ENCODE measurements around the gene LAMC3. TPM values are rescaled to one million over a fixed set of nuclear protein-coding genes. Genes with fewer than 3 reads are reported as not detected.

Gene LAMC3
- polyA plus RNA-seq (2012; ENCODE audit: missing spikeins), result not detected

DNA sequence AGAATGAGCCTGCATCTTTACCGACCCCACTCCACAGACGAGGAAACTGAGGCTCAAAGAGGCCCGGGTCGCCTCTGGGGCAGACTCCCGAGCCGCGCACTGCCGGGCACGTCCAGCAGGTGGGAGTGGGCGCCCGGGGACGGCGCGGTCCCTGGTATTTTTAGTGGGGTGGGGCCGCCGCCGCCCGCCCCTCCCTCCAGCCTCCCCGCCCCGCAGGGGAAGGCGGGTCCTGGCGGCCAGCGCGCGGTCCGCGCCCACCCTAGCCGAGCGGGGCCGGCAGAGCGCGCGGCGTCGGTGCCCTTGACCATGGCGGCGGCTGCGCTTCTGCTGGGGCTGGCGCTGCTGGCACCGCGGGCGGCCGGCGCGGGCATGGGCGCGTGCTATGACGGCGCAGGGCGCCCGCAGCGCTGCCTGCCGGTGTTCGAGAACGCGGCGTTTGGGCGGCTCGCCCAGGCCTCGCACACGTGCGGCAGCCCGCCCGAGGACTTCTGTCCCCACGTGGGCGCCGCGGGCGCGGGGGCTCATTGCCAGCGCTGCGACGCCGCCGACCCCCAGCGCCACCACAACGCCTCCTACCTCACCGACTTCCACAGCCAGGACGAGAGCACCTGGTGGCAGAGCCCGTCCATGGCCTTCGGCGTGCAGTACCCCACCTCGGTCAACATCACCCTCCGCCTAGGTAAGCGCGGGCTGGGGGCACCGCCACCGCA, at the start of gene LAMC3:
Gene LAMC3, plus strand, starts transcription at position 266 of the 710 bp plus-strand sequence. Its CDS starts 41 bp downstream, at position 307.
- FAIRE-seq (no peak), DNase-seq (ENCODE audit: insufficient read length) (no peak)
- no peak for TF ChIP-seq POLR2AphosphoS5 (IDR thresholded peaks at IDR 0.05; ENCODE audit: low read depth, low read length)
- no peak for TF ChIP-seq POLR2A (IDR thresholded peaks at IDR 0.05; ENCODE audit: low read depth, low read length)
- no peak for TF ChIP-seq TAF1 (IDR thresholded peaks at IDR 0.05; ENCODE audit: borderline replicate concordance, low read depth, low read length)

DNA sequence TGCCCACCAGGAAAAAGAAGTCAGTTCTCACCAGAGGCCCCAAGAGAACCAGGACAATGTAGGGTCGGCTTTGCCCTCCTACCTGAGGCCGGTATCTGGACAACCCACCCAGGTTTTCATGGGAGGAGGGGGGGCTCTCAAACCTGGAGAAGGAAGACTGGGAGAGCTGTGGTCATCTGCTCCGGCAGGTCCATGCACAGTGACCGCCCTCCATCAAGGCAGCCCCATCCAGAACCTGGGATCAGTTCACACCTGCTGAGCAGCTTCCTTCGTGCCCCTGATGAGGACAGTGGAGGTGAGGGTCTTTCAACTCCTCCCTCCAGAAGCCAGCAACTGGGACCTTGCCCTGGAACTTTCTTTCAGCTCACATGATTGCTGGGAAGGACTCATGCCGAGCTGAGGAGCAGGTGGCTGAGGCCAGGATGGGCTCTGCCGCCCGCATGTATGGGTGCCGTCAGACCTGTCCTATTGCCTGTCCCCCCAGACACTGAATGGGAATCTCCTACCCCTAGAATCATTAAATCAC, 49.1 kb upstream of the LAMC3 start:
- TF ChIP-seq TAF1 (IDR thresholded peaks at IDR 0.05; ENCODE audit: borderline replicate concordance, low read depth, low read length) (no peak), POLR2A (IDR thresholded peaks at IDR 0.05; ENCODE audit: low read depth, low read length) (no peak), POLR2AphosphoS5 (IDR thresholded peaks at IDR 0.05; ENCODE audit: low read depth, low read length) (no peak)
- DNase-seq (ENCODE audit: insufficient read length), result no peak
- FAIRE-seq, result no peak

DNA sequence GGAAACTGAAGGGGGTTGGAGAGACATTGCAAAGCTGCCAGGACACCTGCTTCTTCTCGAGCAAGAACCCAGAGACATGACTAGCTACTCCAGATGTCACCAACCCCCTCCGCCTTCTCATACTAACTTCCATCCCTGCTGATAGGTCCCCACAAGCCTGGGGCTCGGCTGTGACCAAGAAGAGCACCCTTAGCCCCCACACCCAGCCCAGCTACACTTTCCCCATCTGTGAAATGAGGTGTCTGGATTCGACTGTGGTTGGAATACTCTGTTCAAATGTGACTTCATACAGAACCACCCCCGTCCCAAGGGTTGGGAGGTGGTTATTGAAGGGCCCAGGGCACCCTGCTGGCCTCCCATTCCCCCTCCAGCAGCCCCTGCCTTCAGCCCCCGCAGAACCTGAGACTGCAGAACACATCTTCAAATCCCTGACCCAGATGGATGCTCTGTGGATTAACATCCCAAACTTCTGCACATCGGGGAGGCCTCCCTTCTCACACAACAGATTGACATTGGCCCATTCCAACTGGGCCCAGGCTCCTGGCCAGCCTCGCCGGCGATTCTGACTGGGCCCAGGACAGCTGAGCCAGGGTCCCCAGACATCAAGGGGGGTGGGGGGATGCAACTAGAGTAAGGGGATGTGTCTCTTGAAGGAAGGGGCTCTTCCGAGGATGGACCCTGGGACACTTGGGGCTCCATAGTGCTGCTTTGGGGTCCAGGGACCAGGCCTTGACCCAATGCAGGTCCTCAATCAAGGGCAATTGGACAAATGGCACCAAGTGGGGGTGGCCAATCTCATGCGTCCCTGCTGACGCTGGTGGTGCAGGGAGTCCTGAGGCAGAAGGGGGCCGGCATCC, 48.2 kb upstream of the LAMC3 start:
- DNase-seq (ENCODE audit: insufficient read length) (no peak), FAIRE-seq (no peak)
- TF ChIP-seq POLR2A (IDR thresholded peaks at IDR 0.05; ENCODE audit: low read depth, low read length) (no peak), POLR2AphosphoS5 (IDR thresholded peaks at IDR 0.05; ENCODE audit: low read depth, low read length) (no peak), TAF1 (IDR thresholded peaks at IDR 0.05; ENCODE audit: borderline replicate concordance, low read depth, low read length) (no peak)

DNA sequence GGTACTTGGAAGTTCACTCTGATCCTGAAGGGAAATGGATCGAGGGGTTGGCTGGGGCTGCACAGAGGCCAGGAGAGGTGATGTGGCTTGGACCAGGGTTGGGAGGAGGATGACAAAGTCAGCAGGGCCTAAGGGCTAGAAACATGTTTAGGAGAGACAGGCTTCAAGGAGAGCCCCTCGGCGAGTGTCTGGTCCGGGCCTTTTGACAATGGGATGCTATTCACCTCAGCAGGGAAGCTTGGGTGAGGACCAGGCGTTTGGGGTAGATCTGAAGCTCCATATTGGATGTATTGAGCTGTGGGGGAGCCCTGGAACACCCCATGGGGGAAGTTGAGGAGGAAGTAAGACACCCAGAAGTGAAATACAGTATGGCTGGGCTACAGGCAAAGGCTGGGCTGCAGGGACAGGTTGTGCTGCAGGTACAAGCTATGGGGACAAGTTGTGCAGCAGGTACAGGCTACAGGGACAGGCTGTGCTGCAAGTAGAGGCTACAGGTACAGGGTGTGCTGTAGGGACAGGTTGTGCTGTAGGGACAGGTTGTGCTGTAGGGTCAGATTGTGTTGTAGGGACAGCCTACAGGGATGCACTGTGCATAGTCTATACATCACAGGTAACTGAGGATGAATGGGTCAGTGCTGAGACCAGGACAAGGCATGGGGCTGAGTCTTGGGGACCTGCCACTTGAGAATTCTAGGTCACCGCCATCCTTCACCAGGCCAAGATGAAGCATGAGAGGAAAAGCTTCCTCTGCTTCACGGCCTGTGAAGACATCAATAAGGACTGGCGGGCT, 47.3 kb upstream of the LAMC3 start:
- no peak for DNase-seq (ENCODE audit: insufficient read length)
- no peak for FAIRE-seq
- TF ChIP-seq POLR2AphosphoS5 (IDR thresholded peaks at IDR 0.05; ENCODE audit: low read depth, low read length), result no peak
- TF ChIP-seq POLR2A (IDR thresholded peaks at IDR 0.05; ENCODE audit: low read depth, low read length), result no peak

DNA sequence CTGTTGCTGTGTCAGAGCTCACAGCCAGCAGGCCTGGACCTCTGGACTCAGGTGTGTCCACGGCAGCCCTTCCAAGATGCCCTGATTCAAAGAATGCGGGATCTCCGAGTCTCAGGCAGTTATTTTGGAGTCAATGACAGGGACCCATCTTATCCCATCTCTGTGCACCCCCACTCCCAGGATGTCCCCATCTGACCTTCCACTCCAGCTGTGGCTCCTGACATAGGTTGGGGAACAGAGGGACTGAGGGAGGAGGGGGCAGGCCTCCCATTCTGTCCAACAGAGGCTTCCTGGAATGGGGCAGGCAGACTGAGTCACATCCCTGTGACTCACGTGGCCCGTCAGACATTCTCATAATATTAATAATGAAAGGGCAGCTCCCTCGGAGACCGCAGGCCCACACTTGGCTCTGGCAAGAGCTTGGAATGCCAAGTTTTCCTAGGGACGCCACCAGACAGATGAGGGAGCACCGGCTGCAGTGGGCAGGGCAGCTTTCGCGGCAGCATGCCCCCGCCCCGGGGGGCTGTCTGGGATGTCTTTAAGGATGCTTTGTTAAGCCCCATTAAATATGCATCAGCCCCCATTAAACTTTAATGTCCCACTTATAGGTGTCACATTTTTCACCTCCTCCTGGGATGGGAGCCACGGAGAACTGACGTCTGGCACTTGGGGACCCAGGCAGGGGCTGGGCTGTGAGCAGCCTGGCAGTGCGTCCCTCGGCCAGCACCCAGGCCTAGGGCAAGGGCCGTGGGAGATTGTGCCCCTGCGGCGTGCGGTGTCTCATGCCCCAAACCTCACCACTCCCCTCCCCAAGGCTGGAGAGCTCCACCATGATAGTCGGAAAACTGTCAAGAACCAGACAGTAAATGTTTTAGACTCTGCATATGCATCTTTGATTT, 46.3 kb upstream of the LAMC3 start:
- DNase-seq (ENCODE audit: insufficient read length) (no peak), FAIRE-seq (no peak)
- TF ChIP-seq POLR2A (IDR thresholded peaks at IDR 0.05; ENCODE audit: low read depth, low read length) (no peak), TAF1 (IDR thresholded peaks at IDR 0.05; ENCODE audit: borderline replicate concordance, low read depth, low read length) (no peak), POLR2AphosphoS5 (IDR thresholded peaks at IDR 0.05; ENCODE audit: low read depth, low read length) (no peak)

DNA sequence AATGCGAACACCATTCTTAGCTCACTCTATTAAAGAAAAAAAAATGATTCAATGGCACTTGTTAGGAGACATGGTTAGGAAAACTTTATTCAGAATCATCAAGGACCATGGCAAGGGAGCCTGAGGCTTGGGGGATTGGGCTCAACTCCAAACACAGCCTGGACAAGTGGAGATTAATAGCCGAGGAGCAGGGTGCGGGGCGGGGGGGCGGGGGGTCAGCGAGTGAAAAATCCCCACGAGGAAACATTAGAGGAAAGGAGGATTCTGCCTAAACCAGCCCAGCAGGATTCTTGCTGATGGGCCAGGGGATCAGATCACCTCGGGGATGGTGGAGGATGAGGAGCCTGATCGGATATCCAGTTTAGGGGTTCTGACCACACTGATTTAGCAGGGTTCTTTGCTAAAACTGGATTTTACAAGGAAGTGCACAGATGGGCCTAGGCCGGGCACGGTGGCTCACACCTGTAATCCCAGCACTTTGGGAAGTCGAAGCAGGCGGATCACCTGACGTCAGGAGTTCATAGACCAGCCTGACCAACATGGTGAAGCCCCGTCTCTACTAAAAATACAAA, 45.6 kb upstream of the LAMC3 start:
- no peak for FAIRE-seq

DNA sequence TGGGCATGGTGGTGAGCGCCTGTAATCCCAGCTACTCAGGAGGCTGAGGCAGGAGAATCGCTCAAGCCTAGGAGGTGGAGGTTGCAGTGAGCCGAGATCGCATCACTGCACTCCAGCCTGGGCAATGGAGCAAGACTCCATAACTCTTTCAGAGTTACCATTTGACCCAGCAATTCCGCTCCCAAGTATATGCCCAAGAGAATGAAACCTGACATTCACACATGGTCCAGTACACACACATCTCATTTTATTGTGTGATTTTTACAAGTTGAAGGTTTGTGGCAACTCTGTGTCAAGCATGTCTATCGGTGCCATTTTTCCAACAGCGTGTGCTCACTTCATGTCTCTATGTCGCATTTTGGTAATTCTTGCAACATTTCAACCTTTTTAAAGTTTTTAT, 45.1 kb upstream of the LAMC3 start:
- FAIRE-seq (no peak), DNase-seq (ENCODE audit: insufficient read length) (no peak)
- no peak for TF ChIP-seq POLR2A (IDR thresholded peaks at IDR 0.05; ENCODE audit: low read depth, low read length)
- no peak for TF ChIP-seq TAF1 (IDR thresholded peaks at IDR 0.05; ENCODE audit: borderline replicate concordance, low read depth, low read length)
- no peak for TF ChIP-seq POLR2AphosphoS5 (IDR thresholded peaks at IDR 0.05; ENCODE audit: low read depth, low read length)

More for the DNA sequence above, 45.6 kb upstream of the LAMC3 start:
- DNase-seq (ENCODE audit: insufficient read length), result no peak
- TF ChIP-seq POLR2A (IDR thresholded peaks at IDR 0.05; ENCODE audit: low read depth, low read length) (no peak), POLR2AphosphoS5 (IDR thresholded peaks at IDR 0.05; ENCODE audit: low read depth, low read length) (no peak), TAF1 (IDR thresholded peaks at IDR 0.05; ENCODE audit: borderline replicate concordance, low read depth, low read length) (no peak)

DNA sequence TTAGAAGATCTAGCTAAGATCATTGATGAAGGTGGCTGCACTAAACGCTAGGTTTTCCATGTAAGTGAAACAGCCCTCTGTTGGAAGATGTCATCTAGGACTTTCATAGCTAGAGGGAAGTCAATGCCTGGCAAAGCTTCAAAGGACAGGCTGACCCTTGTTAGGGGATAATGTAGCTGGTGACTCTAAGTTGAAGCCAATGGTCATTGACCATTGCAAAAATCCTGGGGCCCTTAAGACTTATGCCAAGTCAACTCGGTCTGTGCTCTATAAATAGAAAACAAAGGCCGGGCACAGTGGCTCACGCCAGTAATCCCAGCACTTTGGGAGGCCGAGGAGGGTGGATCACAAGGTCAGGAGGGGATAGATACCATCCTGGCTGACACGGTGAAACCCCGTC, 43.3 kb upstream of the LAMC3 start:
- TF ChIP-seq POLR2AphosphoS5 (IDR thresholded peaks at IDR 0.05; ENCODE audit: low read depth, low read length) (no peak), TAF1 (IDR thresholded peaks at IDR 0.05; ENCODE audit: borderline replicate concordance, low read depth, low read length) (no peak), POLR2A (IDR thresholded peaks at IDR 0.05; ENCODE audit: low read depth, low read length) (no peak)
- DNase-seq (ENCODE audit: insufficient read length) (no peak), FAIRE-seq (no peak)

DNA sequence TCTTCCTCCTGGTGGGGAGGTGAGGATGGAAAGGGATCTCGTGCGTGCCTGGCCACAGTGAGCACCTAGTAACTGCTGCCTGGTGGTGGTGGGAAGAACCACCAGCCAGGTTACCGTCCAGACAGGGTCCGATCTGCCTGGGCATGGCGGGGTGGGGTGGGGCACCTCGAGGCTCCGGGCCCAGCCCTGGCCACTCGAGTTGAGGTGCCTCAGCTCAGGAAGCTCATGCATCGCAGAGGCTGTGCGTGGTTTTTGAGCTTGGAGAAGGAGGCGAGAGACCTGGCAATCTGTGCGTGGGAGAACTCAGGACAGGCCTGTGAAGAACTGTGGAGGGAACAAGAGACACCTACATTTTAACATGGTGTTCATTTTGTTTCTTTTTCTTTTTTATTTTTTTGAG, 38.9 kb upstream of the LAMC3 start:
- TF ChIP-seq TAF1 (IDR thresholded peaks at IDR 0.05; ENCODE audit: borderline replicate concordance, low read depth, low read length), result no peak
- FAIRE-seq (no peak), DNase-seq (ENCODE audit: insufficient read length) (no peak)

DNA sequence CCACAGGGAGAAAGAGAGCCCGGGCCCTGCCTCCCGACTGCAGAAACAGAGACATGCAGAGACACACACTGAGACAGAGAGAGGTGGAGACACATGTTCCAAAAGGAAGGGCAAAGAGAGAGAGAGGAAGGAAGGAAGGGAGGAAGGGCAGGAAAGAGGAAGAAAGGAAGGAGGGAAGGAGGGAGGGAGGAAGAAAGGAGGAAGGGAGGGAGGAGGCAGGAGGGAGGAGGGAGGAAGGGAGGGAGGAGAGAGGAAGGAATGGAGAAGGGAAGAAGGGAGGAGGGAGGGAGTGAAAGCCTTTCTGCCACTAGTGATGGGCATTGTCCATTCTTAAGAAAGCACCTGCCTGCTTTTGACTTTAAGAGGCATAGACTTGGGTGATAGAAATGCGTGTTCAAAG, 38.1 kb upstream of the LAMC3 start:
- no peak for DNase-seq (ENCODE audit: insufficient read length)
- TF ChIP-seq TAF1 (IDR thresholded peaks at IDR 0.05; ENCODE audit: borderline replicate concordance, low read depth, low read length), result no peak
- TF ChIP-seq POLR2AphosphoS5 (IDR thresholded peaks at IDR 0.05; ENCODE audit: low read depth, low read length), result no peak
- TF ChIP-seq POLR2A (IDR thresholded peaks at IDR 0.05; ENCODE audit: low read depth, low read length), result no peak
- no peak for FAIRE-seq

All from GM12892 (cell line).